Measurements from ENCODE around the gene SORCS3.

DNA sequence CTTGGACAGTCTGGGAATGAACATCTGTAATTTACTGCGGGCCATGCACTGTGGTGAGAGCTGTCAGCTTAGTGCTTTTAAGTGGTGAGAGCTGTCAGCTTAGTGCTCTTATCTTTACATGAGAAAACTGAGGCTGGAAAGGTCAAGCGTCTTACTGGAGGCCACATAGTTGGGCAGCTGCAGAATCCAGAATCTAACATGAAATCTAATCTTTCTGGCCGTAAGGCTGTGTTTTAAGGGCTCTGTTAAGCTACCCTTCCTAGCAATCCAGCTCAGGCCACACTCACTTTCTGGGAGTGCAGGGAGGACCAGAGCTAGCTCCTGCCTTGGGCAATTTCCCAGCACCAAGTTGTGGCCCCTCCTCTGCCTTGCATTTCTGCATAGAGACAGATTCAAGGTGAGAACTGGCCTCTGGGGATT is 70.2 kb downstream of the SORCS3 start:
- TF ChIP-seq, protein P1, sequence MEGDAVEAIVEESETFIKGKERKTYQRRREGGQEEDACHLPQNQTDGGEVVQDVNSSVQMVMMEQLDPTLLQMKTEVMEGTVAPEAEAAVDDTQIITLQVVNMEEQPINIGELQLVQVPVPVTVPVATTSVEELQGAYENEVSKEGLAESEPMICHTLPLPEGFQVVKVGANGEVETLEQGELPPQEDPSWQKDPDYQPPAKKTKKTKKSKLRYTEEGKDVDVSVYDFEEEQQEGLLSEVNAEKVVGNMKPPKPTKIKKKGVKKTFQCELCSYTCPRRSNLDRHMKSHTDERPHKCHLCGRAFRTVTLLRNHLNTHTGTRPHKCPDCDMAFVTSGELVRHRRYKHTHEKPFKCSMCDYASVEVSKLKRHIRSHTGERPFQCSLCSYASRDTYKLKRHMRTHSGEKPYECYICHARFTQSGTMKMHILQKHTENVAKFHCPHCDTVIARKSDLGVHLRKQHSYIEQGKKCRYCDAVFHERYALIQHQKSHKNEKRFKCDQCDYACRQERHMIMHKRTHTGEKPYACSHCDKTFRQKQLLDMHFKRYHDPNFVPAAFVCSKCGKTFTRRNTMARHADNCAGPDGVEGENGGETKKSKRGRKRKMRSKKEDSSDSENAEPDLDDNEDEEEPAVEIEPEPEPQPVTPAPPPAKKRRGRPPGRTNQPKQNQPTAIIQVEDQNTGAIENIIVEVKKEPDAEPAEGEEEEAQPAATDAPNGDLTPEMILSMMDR (conservative IDR thresholded peaks at IDR 0.05), result no peak
- TF ChIP-seq ZFX (IDR thresholded peaks at IDR 0.05), result no peak

All from C4-2B (cell line).